HEK293 (cell line): ENCODE data around the gene ANHX.

ENCODE experiments used
- CTCF ChIA-PET: fragments of 350-600 bp; formaldehyde crosslinking; extraction: SDS; loops from one replicate; lab custom pipeline; 2021; ENCODE audit warnings: antibody characterized with exemption; lab: Yijun Ruan, JAX
- POLR2A ChIA-PET: fragments of 300-600 bp; formaldehyde crosslinking; extraction: SDS; loops from one replicate; lab custom pipeline; 2020; ENCODE audit warnings: antibody characterized with exemption, inconsistent platforms; lab: Yijun Ruan, JAX
- H3K27ac ChIP-seq: fragments of 200-500 bp; sonication (Bioruptor generic); 2 replicates; pipeline ENCODE4 v1.5.1; 2014; ENCODE audit warnings: low read depth, low read length, control low read depth, inconsistent platforms; ENCODE audit errors: extremely low read depth
- H3K36me3 ChIP-seq, 2 experiments: fragments of 200-500 bp in 1 of 2; sonication (Bioruptor generic) in 1 of 2; 1 replicate in 1 of 2; 2 replicates in 1 of 2; pipeline ENCODE4 v1.5.1; 2014 to 2017; ENCODE audit warnings: inconsistent platforms in 2 of 2, low read length in 2 of 2; ENCODE audit not compliant: control insufficient read depth in 2 of 2, insufficient read depth in 1 of 2
- H3K4me1 ChIP-seq: fragments of 200-500 bp; sonication (Bioruptor generic); 2 replicates; pipeline ENCODE4 v1.5.1; 2014; ENCODE audit warnings: mild to moderate bottlenecking, low read length, inconsistent platforms; ENCODE audit not compliant: control insufficient read depth, insufficient read depth
- H3K4me3 ChIP-seq: 2 replicates; pipeline ENCODE4 v1.5.1; 2011; ENCODE audit warnings: low read depth, mild to moderate bottlenecking, control low read depth, low read length, moderate library complexity
- H3K9me3 ChIP-seq: fragments of 200-500 bp; sonication (Bioruptor generic); 2 replicates; pipeline ENCODE4 v1.5.1; 2014; ENCODE audit warnings: low read depth, low read length, inconsistent platforms; ENCODE audit not compliant: control insufficient read depth, insufficient read depth
- KLF8 ChIP-seq: fragments of 450-650 bp; formaldehyde crosslinking; IDR thresholded peaks from 2 replicates; pipeline ENCODE4 v1.5.1; 2016; ENCODE audit warnings: missing biosample characterization, missing genetic modification characterization
- MEIS1 ChIP-seq: sonication (generic); formaldehyde crosslinking; IDR thresholded peaks from 2 replicates; pipeline ENCODE4 v1.8.1; 2022; ENCODE audit warnings: missing genetic modification reagents, mild to moderate bottlenecking, borderline replicate concordance
- SCRT2 ChIP-seq: fragments of 450-650 bp; formaldehyde crosslinking; IDR thresholded peaks from 2 replicates; pipeline ENCODE4 v1.5.1; 2016; ENCODE audit warnings: missing biosample characterization, missing genetic modification characterization
- SP7 ChIP-seq: fragments of 450-650 bp; formaldehyde crosslinking; IDR thresholded peaks from 2 replicates; pipeline ENCODE4 v1.5.1; 2016; ENCODE audit warnings: missing biosample characterization, missing genetic modification characterization
- ZNF114 ChIP-seq: fragments of 450-650 bp; formaldehyde crosslinking; IDR thresholded peaks from 2 replicates; pipeline ENCODE4 v1.5.0; 2017; ENCODE audit warnings: missing biosample characterization, missing genetic modification characterization
- ZNF155 ChIP-seq: fragments of 450-650 bp; formaldehyde crosslinking; IDR thresholded peaks from 2 replicates; pipeline ENCODE4 v1.5.1; 2016; ENCODE audit warnings: missing biosample characterization, missing genetic modification characterization
- ZNF157 ChIP-seq: fragments of 450-650 bp; formaldehyde crosslinking; IDR thresholded peaks from 2 replicates; pipeline ENCODE4 v1.5.1; 2016; ENCODE audit warnings: missing biosample characterization, missing genetic modification characterization
- ZNF223 ChIP-seq: fragments of 450-650 bp; formaldehyde crosslinking; IDR thresholded peaks from 2 replicates; pipeline ENCODE4 v1.5.1; 2016; ENCODE audit warnings: missing biosample characterization, missing genetic modification characterization
- ZNF529 ChIP-seq: fragments of 450-650 bp; formaldehyde crosslinking; IDR thresholded peaks from 2 replicates; pipeline ENCODE4 v1.5.1; 2017; ENCODE audit warnings: missing genetic modification characterization, missing biosample characterization; ENCODE audit not compliant: insufficient replicate concordance
- ZNF548 ChIP-seq: fragments of 450-650 bp; formaldehyde crosslinking; IDR thresholded peaks from 2 replicates; pipeline ENCODE4 v1.5.1; 2016; ENCODE audit warnings: missing biosample characterization, missing genetic modification characterization
- ZNF600 ChIP-seq: fragments of 450-650 bp; formaldehyde crosslinking; IDR thresholded peaks from 2 replicates; pipeline ENCODE4 v1.5.1; 2016; ENCODE audit warnings: missing biosample characterization, missing genetic modification characterization
- ZNF658 ChIP-seq: fragments of 450-650 bp; formaldehyde crosslinking; IDR thresholded peaks from 2 replicates; pipeline ENCODE4; 2016; ENCODE audit warnings: missing biosample characterization, missing genetic modification characterization
- ZNF664 ChIP-seq: fragments of 450-650 bp; formaldehyde crosslinking; IDR thresholded peaks from 2 replicates; pipeline ENCODE4 v1.5.1; 2016; ENCODE audit warnings: missing biosample characterization, missing genetic modification characterization
- ZNF768 ChIP-seq: fragments of 450-650 bp; formaldehyde crosslinking; IDR thresholded peaks from 2 replicates; pipeline ENCODE4 v1.5.1; 2018; ENCODE audit warnings: missing biosample characterization, mild to moderate bottlenecking, missing genetic modification characterization
- TF ChIP-seq, protein P1 (sequence below): fragments of 450-650 bp; formaldehyde crosslinking; IDR thresholded peaks from 2 replicates; pipeline ENCODE4 v1.5.1; 2016; ENCODE audit warnings: missing biosample characterization, missing genetic modification characterization, borderline replicate concordance
- TF ChIP-seq, protein P2 (sequence below): fragments of 450-650 bp; formaldehyde crosslinking; optimal IDR thresholded peaks from 2 replicates; pipeline ENCODE3; 2016; ENCODE audit warnings: missing biosample characterization, mild to moderate bottlenecking, missing genetic modification characterization
- TF ChIP-seq, protein P3 (sequence below): fragments of 450-650 bp; formaldehyde crosslinking; IDR thresholded peaks from 2 replicates; pipeline ENCODE4 v1.5.1; 2016; ENCODE audit warnings: missing biosample characterization, missing genetic modification characterization
- TF ChIP-seq, protein P4 (sequence below): fragments of 450-650 bp; formaldehyde crosslinking; IDR thresholded peaks from 2 replicates; pipeline ENCODE4 v1.5.1; 2016; ENCODE audit warnings: missing biosample characterization, missing genetic modification characterization
- TF ChIP-seq, protein P5 (sequence below): fragments of 450-650 bp; formaldehyde crosslinking; IDR thresholded peaks from 2 replicates; pipeline ENCODE4 v1.5.1; 2016; ENCODE audit warnings: missing biosample characterization, missing genetic modification characterization, low read depth
- TF ChIP-seq, protein P6 (sequence below): fragments of 450-650 bp; formaldehyde crosslinking; IDR thresholded peaks from 2 replicates; pipeline ENCODE4 v1.5.1; 2016; ENCODE audit warnings: missing biosample characterization, missing genetic modification characterization, low read depth
- TF ChIP-seq, protein P7 (sequence below): fragments of 450-650 bp; IDR thresholded peaks from 2 replicates; pipeline ENCODE4 v1.5.1; 2018; ENCODE audit warnings: missing biosample characterization, missing genetic modification characterization
- TF ChIP-seq, protein P8 (sequence below): fragments of 450-650 bp; formaldehyde crosslinking; IDR thresholded peaks from 2 replicates; pipeline ENCODE4 v1.5.1; 2016; ENCODE audit warnings: missing biosample characterization, missing genetic modification characterization

ANHX gene

DNA sequence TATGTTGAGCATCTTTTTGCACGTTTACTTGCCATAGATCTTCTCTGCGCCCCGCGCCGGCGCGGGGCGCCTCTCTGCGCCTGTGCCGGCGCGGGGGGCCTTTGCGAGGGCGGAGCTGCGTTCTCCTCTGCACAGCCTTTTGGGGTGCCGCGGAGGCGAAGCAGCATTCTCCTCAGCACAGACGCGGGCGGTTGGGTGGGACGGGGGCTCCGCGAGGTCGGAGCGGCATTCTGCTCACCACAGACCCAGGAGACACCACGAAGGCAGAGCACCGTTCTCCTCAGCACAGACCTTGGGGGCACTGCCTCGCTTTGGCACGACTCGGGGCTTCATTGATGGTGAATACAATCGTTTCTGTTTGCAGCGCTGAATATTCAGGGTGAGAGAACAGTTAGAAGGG lies 28.5 kb upstream of the ANHX start (continued):
- TF ChIP-seq, protein P1, sequence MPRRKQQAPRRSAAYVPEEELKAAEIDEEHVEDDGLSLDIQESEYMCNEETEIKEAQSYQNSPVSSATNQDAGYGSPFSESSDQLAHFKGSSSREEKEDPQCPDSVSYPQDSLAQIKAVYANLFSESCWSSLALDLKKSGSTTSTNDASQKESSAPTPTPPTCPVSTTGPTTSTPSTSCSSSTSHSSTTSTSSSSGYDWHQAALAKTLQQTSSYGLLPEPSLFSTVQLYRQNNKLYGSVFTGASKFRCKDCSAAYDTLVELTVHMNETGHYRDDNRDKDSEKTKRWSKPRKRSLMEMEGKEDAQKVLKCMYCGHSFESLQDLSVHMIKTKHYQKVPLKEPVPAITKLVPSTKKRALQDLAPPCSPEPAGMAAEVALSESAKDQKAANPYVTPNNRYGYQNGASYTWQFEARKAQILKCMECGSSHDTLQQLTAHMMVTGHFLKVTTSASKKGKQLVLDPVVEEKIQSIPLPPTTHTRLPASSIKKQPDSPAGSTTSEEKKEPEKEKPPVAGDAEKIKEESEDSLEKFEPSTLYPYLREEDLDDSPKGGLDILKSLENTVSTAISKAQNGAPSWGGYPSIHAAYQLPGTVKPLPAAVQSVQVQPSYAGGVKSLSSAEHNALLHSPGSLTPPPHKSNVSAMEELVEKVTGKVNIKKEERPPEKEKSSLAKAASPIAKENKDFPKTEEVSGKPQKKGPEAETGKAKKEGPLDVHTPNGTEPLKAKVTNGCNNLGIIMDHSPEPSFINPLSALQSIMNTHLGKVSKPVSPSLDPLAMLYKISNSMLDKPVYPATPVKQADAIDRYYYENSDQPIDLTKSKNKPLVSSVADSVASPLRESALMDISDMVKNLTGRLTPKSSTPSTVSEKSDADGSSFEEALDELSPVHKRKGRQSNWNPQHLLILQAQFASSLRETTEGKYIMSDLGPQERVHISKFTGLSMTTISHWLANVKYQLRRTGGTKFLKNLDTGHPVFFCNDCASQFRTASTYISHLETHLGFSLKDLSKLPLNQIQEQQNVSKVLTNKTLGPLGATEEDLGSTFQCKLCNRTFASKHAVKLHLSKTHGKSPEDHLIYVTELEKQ (tag by site-specific recombination), result no peak
- no peak for TF ChIP-seq ZNF155 (tag by site-specific recombination)
- no peak for TF ChIP-seq ZNF768 (tag by site-specific recombination)
- no peak for TF ChIP-seq SP7
- no peak for TF ChIP-seq ZNF223 (tag by site-specific recombination)
- TF ChIP-seq, protein P2, sequence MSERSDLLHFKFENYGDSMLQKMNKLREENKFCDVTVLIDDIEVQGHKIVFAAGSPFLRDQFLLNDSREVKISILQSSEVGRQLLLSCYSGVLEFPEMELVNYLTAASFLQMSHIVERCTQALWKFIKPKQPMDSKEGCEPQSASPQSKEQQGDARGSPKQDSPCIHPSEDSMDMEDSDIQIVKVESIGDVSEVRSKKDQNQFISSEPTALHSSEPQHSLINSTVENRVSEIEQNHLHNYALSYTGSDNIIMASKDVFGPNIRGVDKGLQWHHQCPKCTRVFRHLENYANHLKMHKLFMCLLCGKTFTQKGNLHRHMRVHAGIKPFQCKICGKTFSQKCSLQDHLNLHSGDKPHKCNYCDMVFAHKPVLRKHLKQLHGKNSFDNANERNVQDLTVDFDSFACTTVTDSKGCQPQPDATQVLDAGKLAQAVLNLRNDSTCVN, result no peak

DNA sequence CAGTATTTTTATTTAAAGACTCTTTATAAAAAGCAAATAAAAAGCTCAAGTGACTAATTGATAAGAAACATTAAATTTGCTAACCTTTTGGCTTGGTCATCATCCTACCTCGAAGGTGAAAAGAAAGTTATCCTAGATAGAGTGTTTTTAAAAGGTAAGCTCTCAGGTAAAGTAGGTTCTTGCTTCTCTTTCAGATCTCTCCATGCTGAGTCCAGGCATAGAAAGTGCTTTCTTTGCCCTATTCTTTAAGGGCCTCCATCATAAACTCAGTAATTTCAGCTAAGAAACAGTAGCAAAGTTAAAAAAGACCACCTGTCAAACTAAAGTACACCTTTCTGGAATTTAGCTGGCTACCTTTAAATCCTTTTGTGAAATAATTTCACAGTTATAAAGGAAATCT lies 20.6 kb upstream of the ANHX start:
- H3K9me3 ChIP-seq, result no peaks in the 10 kb centered on the region
- TF ChIP-seq, protein P3, sequence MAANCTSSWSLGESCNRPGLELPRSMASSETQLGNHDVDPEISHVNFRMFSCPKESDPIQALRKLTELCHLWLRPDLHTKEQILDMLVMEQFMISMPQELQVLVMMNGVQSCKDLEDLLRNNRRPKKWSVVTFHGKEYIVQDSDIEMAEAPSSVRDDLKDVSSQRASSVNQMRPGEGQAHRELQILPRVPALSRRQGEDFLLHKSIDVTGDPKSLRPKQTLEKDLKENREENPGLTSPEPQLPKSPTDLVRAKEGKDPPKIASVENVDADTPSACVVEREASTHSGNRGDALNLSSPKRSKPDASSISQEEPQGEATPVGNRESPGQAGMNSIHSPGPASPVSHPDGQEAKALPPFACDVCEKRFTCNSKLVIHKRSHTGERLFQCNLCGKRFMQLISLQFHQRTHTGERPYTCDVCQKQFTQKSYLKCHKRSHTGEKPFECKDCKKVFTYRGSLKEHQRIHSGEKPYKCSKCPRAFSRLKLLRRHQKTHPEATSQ, result no peak
- no peak for TF ChIP-seq SCRT2 (tag by site-specific recombination)
- no peak for TF ChIP-seq ZNF157 (tag by site-specific recombination)
- TF ChIP-seq, protein P4, sequence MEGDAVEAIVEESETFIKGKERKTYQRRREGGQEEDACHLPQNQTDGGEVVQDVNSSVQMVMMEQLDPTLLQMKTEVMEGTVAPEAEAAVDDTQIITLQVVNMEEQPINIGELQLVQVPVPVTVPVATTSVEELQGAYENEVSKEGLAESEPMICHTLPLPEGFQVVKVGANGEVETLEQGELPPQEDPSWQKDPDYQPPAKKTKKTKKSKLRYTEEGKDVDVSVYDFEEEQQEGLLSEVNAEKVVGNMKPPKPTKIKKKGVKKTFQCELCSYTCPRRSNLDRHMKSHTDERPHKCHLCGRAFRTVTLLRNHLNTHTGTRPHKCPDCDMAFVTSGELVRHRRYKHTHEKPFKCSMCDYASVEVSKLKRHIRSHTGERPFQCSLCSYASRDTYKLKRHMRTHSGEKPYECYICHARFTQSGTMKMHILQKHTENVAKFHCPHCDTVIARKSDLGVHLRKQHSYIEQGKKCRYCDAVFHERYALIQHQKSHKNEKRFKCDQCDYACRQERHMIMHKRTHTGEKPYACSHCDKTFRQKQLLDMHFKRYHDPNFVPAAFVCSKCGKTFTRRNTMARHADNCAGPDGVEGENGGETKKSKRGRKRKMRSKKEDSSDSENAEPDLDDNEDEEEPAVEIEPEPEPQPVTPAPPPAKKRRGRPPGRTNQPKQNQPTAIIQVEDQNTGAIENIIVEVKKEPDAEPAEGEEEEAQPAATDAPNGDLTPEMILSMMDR (tag by site-specific recombination), result no peak
- no peak for TF ChIP-seq ZNF658 (tag by site-specific recombination)
- TF ChIP-seq KLF8 (tag by site-specific recombination), result no peak
- TF ChIP-seq, protein P5, sequence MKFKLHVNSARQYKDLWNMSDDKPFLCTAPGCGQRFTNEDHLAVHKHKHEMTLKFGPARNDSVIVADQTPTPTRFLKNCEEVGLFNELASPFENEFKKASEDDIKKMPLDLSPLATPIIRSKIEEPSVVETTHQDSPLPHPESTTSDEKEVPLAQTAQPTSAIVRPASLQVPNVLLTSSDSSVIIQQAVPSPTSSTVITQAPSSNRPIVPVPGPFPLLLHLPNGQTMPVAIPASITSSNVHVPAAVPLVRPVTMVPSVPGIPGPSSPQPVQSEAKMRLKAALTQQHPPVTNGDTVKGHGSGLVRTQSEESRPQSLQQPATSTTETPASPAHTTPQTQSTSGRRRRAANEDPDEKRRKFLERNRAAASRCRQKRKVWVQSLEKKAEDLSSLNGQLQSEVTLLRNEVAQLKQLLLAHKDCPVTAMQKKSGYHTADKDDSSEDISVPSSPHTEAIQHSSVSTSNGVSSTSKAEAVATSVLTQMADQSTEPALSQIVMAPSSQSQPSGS (tag by site-specific recombination), result no peak
- no peak for TF ChIP-seq ZNF114 (tag by site-specific recombination)
- TF ChIP-seq, protein P6, sequence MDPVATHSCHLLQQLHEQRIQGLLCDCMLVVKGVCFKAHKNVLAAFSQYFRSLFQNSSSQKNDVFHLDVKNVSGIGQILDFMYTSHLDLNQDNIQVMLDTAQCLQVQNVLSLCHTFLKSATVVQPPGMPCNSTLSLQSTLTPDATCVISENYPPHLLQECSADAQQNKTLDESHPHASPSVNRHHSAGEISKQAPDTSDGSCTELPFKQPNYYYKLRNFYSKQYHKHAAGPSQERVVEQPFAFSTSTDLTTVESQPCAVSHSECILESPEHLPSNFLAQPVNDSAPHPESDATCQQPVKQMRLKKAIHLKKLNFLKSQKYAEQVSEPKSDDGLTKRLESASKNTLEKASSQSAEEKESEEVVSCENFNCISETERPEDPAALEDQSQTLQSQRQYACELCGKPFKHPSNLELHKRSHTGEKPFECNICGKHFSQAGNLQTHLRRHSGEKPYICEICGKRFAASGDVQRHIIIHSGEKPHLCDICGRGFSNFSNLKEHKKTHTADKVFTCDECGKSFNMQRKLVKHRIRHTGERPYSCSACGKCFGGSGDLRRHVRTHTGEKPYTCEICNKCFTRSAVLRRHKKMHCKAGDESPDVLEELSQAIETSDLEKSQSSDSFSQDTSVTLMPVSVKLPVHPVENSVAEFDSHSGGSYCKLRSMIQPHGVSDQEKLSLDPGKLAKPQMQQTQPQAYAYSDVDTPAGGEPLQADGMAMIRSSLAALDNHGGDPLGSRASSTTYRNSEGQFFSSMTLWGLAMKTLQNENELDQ (tag by site-specific recombination), result no peak
- TF ChIP-seq, protein P7, sequence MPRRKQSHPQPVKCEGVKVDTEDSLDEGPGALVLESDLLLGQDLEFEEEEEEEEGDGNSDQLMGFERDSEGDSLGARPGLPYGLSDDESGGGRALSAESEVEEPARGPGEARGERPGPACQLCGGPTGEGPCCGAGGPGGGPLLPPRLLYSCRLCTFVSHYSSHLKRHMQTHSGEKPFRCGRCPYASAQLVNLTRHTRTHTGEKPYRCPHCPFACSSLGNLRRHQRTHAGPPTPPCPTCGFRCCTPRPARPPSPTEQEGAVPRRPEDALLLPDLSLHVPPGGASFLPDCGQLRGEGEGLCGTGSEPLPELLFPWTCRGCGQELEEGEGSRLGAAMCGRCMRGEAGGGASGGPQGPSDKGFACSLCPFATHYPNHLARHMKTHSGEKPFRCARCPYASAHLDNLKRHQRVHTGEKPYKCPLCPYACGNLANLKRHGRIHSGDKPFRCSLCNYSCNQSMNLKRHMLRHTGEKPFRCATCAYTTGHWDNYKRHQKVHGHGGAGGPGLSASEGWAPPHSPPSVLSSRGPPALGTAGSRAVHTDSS (tag by site-specific recombination), result no peak
- TF ChIP-seq ZNF664 (tag by site-specific recombination), result no peak
- TF ChIP-seq, protein P8, sequence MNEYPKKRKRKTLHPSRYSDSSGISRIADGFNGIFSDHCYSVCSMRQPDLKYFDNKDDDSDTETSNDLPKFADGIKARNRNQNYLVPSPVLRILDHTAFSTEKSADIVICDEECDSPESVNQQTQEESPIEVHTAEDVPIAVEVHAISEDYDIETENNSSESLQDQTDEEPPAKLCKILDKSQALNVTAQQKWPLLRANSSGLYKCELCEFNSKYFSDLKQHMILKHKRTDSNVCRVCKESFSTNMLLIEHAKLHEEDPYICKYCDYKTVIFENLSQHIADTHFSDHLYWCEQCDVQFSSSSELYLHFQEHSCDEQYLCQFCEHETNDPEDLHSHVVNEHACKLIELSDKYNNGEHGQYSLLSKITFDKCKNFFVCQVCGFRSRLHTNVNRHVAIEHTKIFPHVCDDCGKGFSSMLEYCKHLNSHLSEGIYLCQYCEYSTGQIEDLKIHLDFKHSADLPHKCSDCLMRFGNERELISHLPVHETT (tag by site-specific recombination), result no peak
- no peak for TF ChIP-seq ZNF548
- no peak for TF ChIP-seq MEIS1 (CRISPR knock-in tag)
- TF ChIP-seq ZNF600 (tag by site-specific recombination), result no peak
- TF ChIP-seq ZNF529, result no peak

More for the DNA sequence above, 20.6 kb upstream of the ANHX start:
- H3K36me3 ChIP-seq, result no peaks in the 10 kb centered on the region
- H3K27ac ChIP-seq, result no peak overlapping the region
- H3K4me1 ChIP-seq, result no peaks in the 10 kb centered on the region
- POLR2A ChIA-PET, result no interaction called here
- CTCF ChIA-PET, result no interaction called here
- no peak overlapping the region for H3K4me3 ChIP-seq
